Ovary (tissue), 3 donors: ENCODE results near the gene XIRP2.

Experiments used
- CTCF ChIP-seq, 3 donors: fragments of 450-650 bp in 2 of 3; fragments of 200-600 bp in 1 of 3; IDR thresholded peaks; one replicate each; pipeline versions ENCODE4 v1.5.1 to v1.8.0; 2016 to 2022; ENCODE audit warnings: antibody characterized with exemption in 3 of 3, mild to moderate bottlenecking in 1 of 3
- EP300 ChIP-seq: sonication (generic); formaldehyde crosslinking; IDR thresholded peaks from one replicate; pipeline ENCODE4 v1.6.1; 2017; ENCODE audit warnings: antibody characterized with exemption
- POLR2A ChIP-seq: fragments of 450-650 bp; IDR thresholded peaks from one replicate; pipeline ENCODE4 v1.6.1; 2017; ENCODE audit warnings: antibody characterized with exemption, mild to moderate bottlenecking, moderate library complexity
- donor health status: DM: no; HTN: no; CAD: no.

- TF ChIP-seq EP300: no peak
- no peak for TF ChIP-seq POLR2A
- no peak for TF ChIP-seq CTCF (IDR thresholded peaks at IDR 0.05)
Observed at GRCh38 chr2:166960702-166961270, 72.5 kb downstream of the XIRP2 start.
